Neural crest cell (in vitro differentiated cells): Measurements from ENCODE around the gene CES4A. TPM values are rescaled to one million over a fixed set of nuclear protein-coding genes. Genes with fewer than 3 reads are reported as not detected.
A peak's percentile ranks its signal among the peaks of the same experiment; 100 is the strongest.

Source experiments
- DNase-seq: peaks from one replicate; pipeline ENCODE4 v3.0.0; 2021; ENCODE audit warnings: low read depth, mixed read lengths, low spot score
- H3K27ac Mint-ChIP-seq: one replicate; pipeline ENCODE4 v1.8.0; 2021; ENCODE audit warnings: mild to moderate bottlenecking, mixed read lengths; ENCODE audit not compliant: unreplicated experiment
- H3K27me3 Mint-ChIP-seq: 2 replicates; pipeline ENCODE4 v1.8.0; 2021; ENCODE audit warnings: low read depth, mild to moderate bottlenecking, mixed read lengths
- H3K36me3 Mint-ChIP-seq: 2 replicates; pipeline ENCODE4 v1.8.0; 2021; ENCODE audit warnings: low read depth, mild to moderate bottlenecking, mixed read lengths
- H3K4me1 Mint-ChIP-seq: 2 replicates; pipeline ENCODE4 v1.8.0; 2021; ENCODE audit warnings: mixed read lengths
- H3K4me3 Mint-ChIP-seq: one replicate; pipeline ENCODE4 v1.8.0; 2021; ENCODE audit warnings: mild to moderate bottlenecking, mixed read lengths
- H3K9me3 Mint-ChIP-seq: 2 replicates; pipeline ENCODE4 v1.8.0; 2021; ENCODE audit warnings: mixed read lengths
- CTCF ChIP-seq: fragments of 200-600 bp; sonication (generic); conservative IDR thresholded peaks from 2 replicates; pipeline ENCODE4 v1.5.0; 2021; ENCODE audit warnings: antibody characterized with exemption, mild to moderate bottlenecking
- total RNA-seq: library from RNA; stranded (reverse); gene quantifications from 2 replicates; pipeline ENCODE4 v1.2.1, GENCODE V29; 2021

The CES4A gene
- total RNA-seq, 1 donor from 2014 or later = 1.8 TPM

GRCh38 chr16:66959704-66960161 is 28.7 kb upstream of the CES4A start:
- Mint-ChIP-seq H3K9me3 (no peaks in the 10 kb centered on the region), H3K27me3 (peaks cover 31% of the 10 kb centered on the region), H3K4me3 (no peak overlapping the region), H3K36me3 (no peaks in the 10 kb centered on the region), H3K27ac (no peak overlapping the region), H3K4me1 (peaks cover 5% of the 10 kb centered on the region)
- no peak for DNase-seq
- no peak for TF ChIP-seq CTCF

GRCh38 chr16:66960270-66960669 is 28.1 kb upstream of the CES4A start:
- H3K27ac Mint-ChIP-seq = no peak overlapping the region
- TF ChIP-seq CTCF = no peak
- peaks cover 32% of the 10 kb centered on the region for H3K27me3 Mint-ChIP-seq
- peaks cover 5% of the 10 kb centered on the region for H3K4me1 Mint-ChIP-seq
- DNase-seq = no peak
- no peaks in the 10 kb centered on the region for H3K9me3 Mint-ChIP-seq
- no peaks in the 10 kb centered on the region for H3K36me3 Mint-ChIP-seq
- no peak overlapping the region for H3K4me3 Mint-ChIP-seq

- peak; percentile 73 for DNase-seq
- peak within 1 kb of the TSS; percentile 4 for H3K4me3 Mint-ChIP-seq
- H3K27me3 Mint-ChIP-seq = peaks cover 27% of the 10 kb centered on the region
- no peak within 1 kb of the TSS for H3K27ac Mint-ChIP-seq
- H3K9me3 Mint-ChIP-seq = no peaks in the 10 kb centered on the region
- H3K36me3 Mint-ChIP-seq = no peaks in the 10 kb centered on the region
- peak; percentile 81 for TF ChIP-seq CTCF
- peaks cover 5% of the 10 kb centered on the region for H3K4me1 Mint-ChIP-seq
These were observed 27.2 kb upstream of the CES4A start, which contains the start of gene CES3 for GRCh38 chr16:66961065-66961744. Gene CES3, plus strand, starts transcription at chr16:66961266. Its CDS starts 42 bp downstream, at chr16:66961308.

- Mint-ChIP-seq H3K27me3 (peaks cover 30% of the 10 kb centered on the region), H3K4me3 (no peak overlapping the region), H3K4me1 (peaks cover 5% of the 10 kb centered on the region), H3K36me3 (no peaks in the 10 kb centered on the region), H3K9me3 (no peaks in the 10 kb centered on the region), H3K27ac (no peak overlapping the region)
- no peak for TF ChIP-seq CTCF
- DNase-seq = no peak
These were observed 26.5 kb upstream of the CES4A start for GRCh38 chr16:66961914-66962313.

GRCh38 chr16:66964049-66964448 is 24.3 kb upstream of the CES4A start:
- H3K9me3 Mint-ChIP-seq = no peaks in the 10 kb centered on the region
- H3K4me1 Mint-ChIP-seq = peaks cover 5% of the 10 kb centered on the region
- peaks cover 13% of the 10 kb centered on the region for H3K27me3 Mint-ChIP-seq
- TF ChIP-seq CTCF = no peak
- no peaks in the 10 kb centered on the region for H3K36me3 Mint-ChIP-seq
- DNase-seq = no peak
- H3K4me3 Mint-ChIP-seq = no peak overlapping the region
- H3K27ac Mint-ChIP-seq = no peak overlapping the region
